PC-9 (cell line): Measurements from ENCODE around the gene HSF5.

Experiments used
- CTCF ChIP-seq: fragments of 200-600 bp; sonication (generic); conservative IDR thresholded peaks from 2 replicates; pipeline ENCODE4 v1.6.1; 2017; ENCODE audit warnings: mixed run types, antibody characterized with exemption, mild to moderate bottlenecking, moderate library complexity
- EZH2 ChIP-seq: fragments of 200-600 bp; sonication (generic); IDR thresholded peaks from 2 replicates; pipeline ENCODE4 v1.8.0; 2017; ENCODE audit warnings: antibody characterized with exemption, low read depth

DNA sequence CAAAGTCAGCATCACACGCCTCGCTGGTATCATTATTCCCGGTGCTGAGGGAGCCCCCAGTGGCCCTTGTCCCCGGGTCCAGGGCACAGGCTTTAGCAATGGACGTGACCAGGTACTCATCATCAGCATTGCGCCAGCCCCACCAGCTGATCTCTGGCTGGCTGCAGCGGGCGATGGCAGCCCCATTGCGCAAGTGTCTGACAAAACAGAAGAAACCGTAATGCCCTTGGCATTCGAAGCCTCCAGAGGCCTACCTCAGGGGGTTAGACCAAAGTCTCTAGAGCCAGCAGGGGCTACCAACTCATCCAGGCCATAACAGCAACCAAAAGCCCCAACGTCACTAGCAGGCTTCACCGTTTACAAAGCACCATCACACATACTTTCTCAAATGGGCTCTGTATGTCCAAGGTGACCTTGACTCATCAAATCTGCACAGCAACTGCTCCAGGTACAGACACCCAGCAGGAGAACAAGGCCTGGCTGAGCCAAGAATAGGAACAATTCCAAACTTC lies 19.0 kb upstream of the HSF5 start:
- TF ChIP-seq CTCF, result no peak
- TF ChIP-seq EZH2, result no peak
